ENCODE data around the gene DCST2.

The DCST2 gene

DNA sequence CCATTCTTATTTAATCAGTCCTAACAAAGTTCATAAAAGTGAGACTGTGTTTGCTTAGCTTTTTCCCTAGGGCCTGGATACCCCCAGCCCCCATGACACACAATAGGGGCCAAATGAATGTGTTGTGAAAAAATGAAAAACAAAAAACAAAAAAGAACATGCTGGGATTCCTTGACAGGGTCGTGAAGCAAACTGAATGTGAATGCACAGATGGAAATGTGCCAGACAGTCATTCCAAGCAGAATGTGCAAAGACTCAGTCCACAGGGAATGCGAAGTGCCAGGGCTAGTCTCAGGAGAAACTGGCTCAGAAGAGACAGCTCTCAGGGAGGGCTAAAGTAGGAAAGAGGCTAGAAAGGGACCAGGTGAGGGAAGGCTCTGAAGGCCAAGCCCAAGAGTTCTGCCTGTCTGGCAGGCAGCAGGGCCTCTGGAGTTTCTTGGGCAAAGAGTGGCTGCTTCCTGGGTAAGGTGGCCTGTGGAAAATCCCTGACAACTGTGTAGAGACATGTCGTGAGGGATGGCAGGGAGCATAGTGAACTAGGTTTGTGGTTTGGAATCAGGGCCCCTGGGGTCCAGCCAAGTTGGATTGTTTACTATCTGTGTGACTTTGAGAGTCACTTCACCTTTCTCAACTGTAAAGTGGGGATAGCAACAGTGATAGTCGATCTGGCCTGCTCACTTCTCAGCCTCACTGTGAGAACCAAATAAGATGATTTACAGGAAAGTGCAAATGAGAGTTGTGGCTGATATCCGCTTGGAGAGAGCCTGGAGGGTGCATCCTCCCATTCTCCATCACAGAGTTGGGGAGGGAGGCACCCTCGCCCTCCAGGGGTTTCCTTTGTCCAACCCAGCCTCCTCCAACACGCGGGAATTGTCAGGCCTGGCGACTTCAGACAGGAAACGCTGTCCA, 16.3 kb upstream of the DCST2 start:
- no peak for DNase-seq (ENCODE audit: low read depth)
- peak overlapping the region; percentile 61 for H3K4me3 ChIP-seq (ENCODE audit: low read depth, low read length)
- TF ChIP-seq, protein P1, sequence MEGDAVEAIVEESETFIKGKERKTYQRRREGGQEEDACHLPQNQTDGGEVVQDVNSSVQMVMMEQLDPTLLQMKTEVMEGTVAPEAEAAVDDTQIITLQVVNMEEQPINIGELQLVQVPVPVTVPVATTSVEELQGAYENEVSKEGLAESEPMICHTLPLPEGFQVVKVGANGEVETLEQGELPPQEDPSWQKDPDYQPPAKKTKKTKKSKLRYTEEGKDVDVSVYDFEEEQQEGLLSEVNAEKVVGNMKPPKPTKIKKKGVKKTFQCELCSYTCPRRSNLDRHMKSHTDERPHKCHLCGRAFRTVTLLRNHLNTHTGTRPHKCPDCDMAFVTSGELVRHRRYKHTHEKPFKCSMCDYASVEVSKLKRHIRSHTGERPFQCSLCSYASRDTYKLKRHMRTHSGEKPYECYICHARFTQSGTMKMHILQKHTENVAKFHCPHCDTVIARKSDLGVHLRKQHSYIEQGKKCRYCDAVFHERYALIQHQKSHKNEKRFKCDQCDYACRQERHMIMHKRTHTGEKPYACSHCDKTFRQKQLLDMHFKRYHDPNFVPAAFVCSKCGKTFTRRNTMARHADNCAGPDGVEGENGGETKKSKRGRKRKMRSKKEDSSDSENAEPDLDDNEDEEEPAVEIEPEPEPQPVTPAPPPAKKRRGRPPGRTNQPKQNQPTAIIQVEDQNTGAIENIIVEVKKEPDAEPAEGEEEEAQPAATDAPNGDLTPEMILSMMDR (IDR thresholded peaks at IDR 0.05; ENCODE audit: low read depth, low read length, missing control alignments), result no peak
- in situ Hi-C loops (cut with HindIII; ENCODE audit: low sequenced_read_pairs), result no loop called here

DNA sequence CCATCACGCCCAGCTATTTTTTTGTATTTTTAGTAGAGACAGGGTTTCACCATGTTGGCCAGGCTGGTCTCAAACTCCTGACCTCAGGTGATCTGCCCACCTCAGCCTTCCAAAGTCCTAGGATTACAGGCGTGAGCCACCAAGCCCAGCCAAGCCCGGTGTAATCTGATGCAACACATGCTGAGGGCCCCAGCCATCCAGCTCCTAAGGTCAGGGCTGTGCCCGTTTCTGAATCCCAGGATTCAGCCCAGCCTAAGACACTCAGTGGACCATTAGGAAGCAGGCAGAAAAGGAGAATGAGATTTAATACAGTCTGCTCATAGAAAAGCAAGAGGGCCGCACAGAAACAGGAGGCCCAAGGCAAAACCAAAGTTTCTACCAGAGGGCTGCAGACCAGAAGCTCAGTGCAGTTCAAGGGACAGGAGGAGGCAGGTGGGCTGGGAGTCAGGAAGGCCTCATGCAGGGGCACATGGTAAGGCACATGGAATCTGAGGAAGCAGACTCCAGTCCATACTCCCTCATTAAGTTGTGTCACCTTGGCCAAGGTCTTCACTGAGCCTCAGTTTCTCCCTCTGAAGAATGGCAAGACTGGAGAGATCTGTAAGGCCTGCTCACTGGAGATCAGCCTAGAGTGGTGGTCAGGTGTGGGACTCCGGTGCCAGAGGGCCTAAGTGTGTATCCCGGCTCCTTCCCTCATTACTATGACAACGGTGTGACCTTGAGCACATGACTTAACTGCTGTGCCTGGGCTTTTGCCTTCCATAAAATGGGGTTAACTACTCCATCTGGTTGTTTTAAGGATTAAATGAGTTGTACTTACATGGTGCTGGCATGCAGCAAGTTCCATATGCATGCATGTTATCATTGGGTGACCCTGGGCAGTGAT, 15.1 kb upstream of the DCST2 start:
- TF ChIP-seq, protein P1 (IDR thresholded peaks at IDR 0.05; ENCODE audit: low read depth, low read length, missing control alignments), result no peak
- in situ Hi-C loops (cut with HindIII; ENCODE audit: low sequenced_read_pairs), result no loop called here
- no peak for DNase-seq (ENCODE audit: low read depth)
- H3K4me3 ChIP-seq (ENCODE audit: low read depth, low read length), result no peak overlapping the region

DNA sequence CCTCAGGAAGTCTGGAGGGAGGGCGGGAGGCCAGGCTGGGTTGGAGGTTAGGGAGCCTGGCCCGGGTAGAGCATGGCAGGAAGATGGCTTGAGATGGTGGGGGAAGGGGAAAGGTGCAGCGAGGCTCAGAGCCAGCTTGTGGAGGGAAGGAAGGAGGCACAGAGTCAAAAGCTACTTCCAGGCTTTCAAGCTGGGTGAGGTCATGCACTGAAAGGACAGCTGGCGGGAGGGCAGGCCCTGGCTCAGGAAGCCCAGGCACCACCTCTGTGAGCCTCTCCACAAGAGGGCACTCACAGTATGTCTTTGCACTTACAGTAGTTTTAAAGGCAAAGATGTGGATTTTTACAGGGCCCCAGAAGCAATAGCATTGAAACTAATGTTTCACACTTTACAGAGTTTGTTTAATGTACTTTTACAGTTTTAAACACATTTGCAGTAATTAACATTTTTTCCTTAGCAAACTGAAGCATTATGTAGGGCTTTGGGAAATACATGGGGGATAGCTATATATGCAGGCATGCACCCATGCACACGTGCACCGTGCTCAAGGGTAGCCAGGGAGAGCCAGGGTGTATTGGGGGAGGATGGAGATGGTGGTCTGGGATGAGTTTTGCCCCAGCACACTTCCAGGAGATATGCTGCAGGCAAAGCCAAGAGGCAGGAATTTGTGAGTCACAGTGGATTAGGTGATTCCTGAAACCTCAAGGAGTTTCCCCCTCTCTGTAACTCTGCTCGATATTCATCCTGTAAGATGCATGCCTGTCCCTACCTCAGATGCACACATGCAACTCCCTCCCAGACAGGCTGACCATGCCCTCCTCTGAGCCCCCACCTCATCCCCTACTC, 11.5 kb upstream of the DCST2 start:
- DNase-seq (ENCODE audit: low read depth), result peak; percentile 42
- H3K4me3 ChIP-seq (ENCODE audit: low read depth, low read length), result no peak overlapping the region
- in situ Hi-C loops (cut with HindIII; ENCODE audit: low sequenced_read_pairs), result no loop called here
- TF ChIP-seq, protein P1 (IDR thresholded peaks at IDR 0.05; ENCODE audit: low read depth, low read length, missing control alignments), result peak; percentile 69

DNA sequence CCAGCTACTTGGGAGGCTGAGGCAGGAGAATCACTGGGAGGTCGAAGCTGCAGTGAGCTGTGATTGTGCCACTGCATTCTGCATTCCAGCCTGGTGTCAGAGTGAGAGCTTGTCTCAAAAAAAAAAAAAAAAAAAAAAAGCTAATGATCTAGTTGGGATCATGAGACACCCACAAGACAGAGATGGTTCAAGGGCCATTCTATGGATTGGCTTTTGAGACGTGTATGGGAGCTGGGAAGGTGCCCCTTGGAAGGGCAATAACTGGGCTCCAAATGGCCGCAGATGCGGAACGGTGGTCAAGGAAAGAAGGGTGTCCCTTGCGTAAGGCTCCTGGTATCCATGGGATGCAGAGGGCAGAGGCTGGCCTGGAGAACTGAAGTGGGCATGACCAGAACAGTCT, 10.8 kb upstream of the DCST2 start:
- in situ Hi-C loops (cut with HindIII; ENCODE audit: low sequenced_read_pairs), result no loop called here
- DNase-seq (ENCODE audit: low read depth), result no peak
- H3K4me3 ChIP-seq (ENCODE audit: low read depth, low read length), result no peak overlapping the region
- TF ChIP-seq, protein P1 (IDR thresholded peaks at IDR 0.05; ENCODE audit: low read depth, low read length, missing control alignments), result no peak

DNA sequence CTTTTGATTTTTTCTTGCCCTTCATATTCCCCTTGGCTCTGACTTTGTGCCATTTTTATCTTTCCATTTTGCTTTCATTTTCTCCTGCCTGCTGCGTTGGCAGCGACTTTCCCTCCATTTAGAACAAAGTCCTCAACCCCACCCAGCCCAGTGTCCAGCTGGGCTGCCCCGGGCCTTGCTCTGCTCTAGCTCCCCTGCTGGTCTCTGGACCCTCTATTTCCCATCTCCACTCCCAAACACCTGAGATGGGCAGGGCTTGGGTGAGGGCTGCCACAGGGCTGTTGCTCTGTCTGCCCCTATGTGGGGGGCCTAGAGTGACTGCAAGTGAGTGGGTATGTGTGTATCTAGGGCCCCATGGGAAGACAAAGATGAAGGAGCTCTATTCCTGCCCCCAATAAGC, 10.2 kb upstream of the DCST2 start:
- no peak for DNase-seq (ENCODE audit: low read depth)
- TF ChIP-seq, protein P1 (IDR thresholded peaks at IDR 0.05; ENCODE audit: low read depth, low read length, missing control alignments), result no peak
- H3K4me3 ChIP-seq (ENCODE audit: low read depth, low read length), result no peak overlapping the region
- in situ Hi-C loops (cut with HindIII; ENCODE audit: low sequenced_read_pairs), result no loop called here

DNA sequence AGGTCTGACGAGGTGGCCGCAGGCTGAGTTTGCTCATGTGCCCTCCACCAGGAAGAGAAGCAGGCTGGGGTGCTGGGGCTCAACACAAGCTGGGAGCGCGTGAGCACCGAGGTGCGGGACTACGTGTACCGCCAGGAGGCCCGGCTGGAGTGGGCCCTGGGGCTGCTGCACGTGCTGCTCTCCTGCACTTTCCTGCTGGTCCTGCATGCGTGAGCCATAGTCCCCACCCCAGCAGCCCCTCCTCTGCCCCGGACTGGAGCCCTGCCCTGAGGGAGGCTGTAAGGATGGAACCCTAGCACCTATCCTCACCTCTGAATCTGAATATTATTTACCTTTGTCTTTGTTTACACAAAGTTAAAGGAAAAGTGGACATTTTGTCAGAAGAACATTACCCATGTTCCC, 9.7 kb upstream of the DCST2 start:
- TF ChIP-seq, protein P1 (IDR thresholded peaks at IDR 0.05; ENCODE audit: low read depth, low read length, missing control alignments), result no peak
- in situ Hi-C loops (cut with HindIII; ENCODE audit: low sequenced_read_pairs), result no loop called here
- no peak for DNase-seq (ENCODE audit: low read depth)
- no peak overlapping the region for H3K4me3 ChIP-seq (ENCODE audit: low read depth, low read length)
